Activated naive CD8-positive, alpha-beta T cell (primary cell): Measurements from ENCODE around the gene HPS6.

Source experiments
- H3K27ac Mint-ChIP-seq: one replicate; pipeline ENCODE4 v1.8.0; 2021; ENCODE audit warnings: mixed read lengths
- H3K27me3 Mint-ChIP-seq: one replicate; pipeline ENCODE4 v1.8.0; 2021; ENCODE audit warnings: mixed read lengths
- H3K36me3 Mint-ChIP-seq: one replicate; pipeline ENCODE4 v1.8.0; 2021; ENCODE audit warnings: mixed read lengths
- H3K4me1 Mint-ChIP-seq: one replicate; pipeline ENCODE4 v1.8.0; 2021; ENCODE audit warnings: low read depth, mixed read lengths
- H3K4me3 Mint-ChIP-seq: one replicate; pipeline ENCODE4 v1.8.0; 2021; ENCODE audit warnings: mild to moderate bottlenecking, mixed read lengths
- H3K9me3 Mint-ChIP-seq: one replicate; pipeline ENCODE4 v1.8.0; 2021; ENCODE audit warnings: low read depth, mixed read lengths

Gene HPS6

GRCh38 chr10:102102421-102102820 is 37.3 kb downstream of the HPS6 start:
- H3K4me1 Mint-ChIP-seq, result peaks cover 17% of the 10 kb centered on the region
- no peak overlapping the region for H3K4me3 Mint-ChIP-seq
- H3K27me3 Mint-ChIP-seq, result no peaks in the 10 kb centered on the region
- no peak overlapping the region for H3K27ac Mint-ChIP-seq
- peaks cover 11% of the 10 kb centered on the region for H3K36me3 Mint-ChIP-seq
- H3K9me3 Mint-ChIP-seq, result no peaks in the 10 kb centered on the region

- no peak overlapping the region for H3K4me3 Mint-ChIP-seq
- H3K27ac Mint-ChIP-seq, result no peak overlapping the region
- no peaks in the 10 kb centered on the region for H3K27me3 Mint-ChIP-seq
- no peaks in the 10 kb centered on the region for H3K9me3 Mint-ChIP-seq
- peaks cover 23% of the 10 kb centered on the region for H3K4me1 Mint-ChIP-seq
- peaks cover 4% of the 10 kb centered on the region for H3K36me3 Mint-ChIP-seq
These were observed 41.8 kb downstream of the HPS6 start for GRCh38 chr10:102106998-102107397.

GRCh38 chr10:102109166-102110116 is 44.3 kb downstream of the HPS6 start:
- Mint-ChIP-seq H3K4me1 (peaks cover 35% of the 10 kb centered on the region), H3K36me3 (peaks cover 4% of the 10 kb centered on the region), H3K9me3 (no peaks in the 10 kb centered on the region), H3K4me3 (no peak overlapping the region), H3K27me3 (no peaks in the 10 kb centered on the region), H3K27ac (peak overlapping the region; percentile 1)

GRCh38 chr10:102111276-102111675 is 46.1 kb downstream of the HPS6 start:
- Mint-ChIP-seq H3K27ac (no peak overlapping the region), H3K4me1 (peaks cover 36% of the 10 kb centered on the region), H3K9me3 (no peaks in the 10 kb centered on the region), H3K27me3 (no peaks in the 10 kb centered on the region), H3K36me3 (no peaks in the 10 kb centered on the region), H3K4me3 (no peak overlapping the region)

- no peaks in the 10 kb centered on the region for H3K36me3 Mint-ChIP-seq
- H3K4me3 Mint-ChIP-seq, result peak overlapping the region; percentile 83
- peak overlapping the region; percentile 55 for H3K27ac Mint-ChIP-seq
- peaks cover 44% of the 10 kb centered on the region for H3K4me1 Mint-ChIP-seq
- H3K27me3 Mint-ChIP-seq, result no peaks in the 10 kb centered on the region
- no peaks in the 10 kb centered on the region for H3K9me3 Mint-ChIP-seq
These were observed 47.2 kb downstream of the HPS6 start for GRCh38 chr10:102112210-102112817.

- H3K27ac Mint-ChIP-seq, result peak overlapping the region; percentile 85
- peak overlapping the region; percentile 83 for H3K4me3 Mint-ChIP-seq
- H3K4me1 Mint-ChIP-seq, result peaks cover 53% of the 10 kb centered on the region
- no peaks in the 10 kb centered on the region for H3K27me3 Mint-ChIP-seq
- no peaks in the 10 kb centered on the region for H3K9me3 Mint-ChIP-seq
- no peaks in the 10 kb centered on the region for H3K36me3 Mint-ChIP-seq
These were observed 48.3 kb downstream of the HPS6 start for GRCh38 chr10:102113261-102113955.

- Mint-ChIP-seq H3K4me3 (peak overlapping the region; percentile 91), H3K4me1 (peaks cover 60% of the 10 kb centered on the region), H3K27ac (peak overlapping the region; percentile 96), H3K36me3 (no peaks in the 10 kb centered on the region), H3K9me3 (no peaks in the 10 kb centered on the region), H3K27me3 (no peaks in the 10 kb centered on the region)
These were observed 49.1 kb downstream of the HPS6 start for GRCh38 chr10:102113956-102114857.

- no peaks in the 10 kb centered on the region for H3K36me3 Mint-ChIP-seq
- H3K4me3 Mint-ChIP-seq, result peak overlapping the region; percentile 91
- no peaks in the 10 kb centered on the region for H3K9me3 Mint-ChIP-seq
- H3K27me3 Mint-ChIP-seq, result no peaks in the 10 kb centered on the region
- peak overlapping the region; percentile 96 for H3K27ac Mint-ChIP-seq
- peaks cover 62% of the 10 kb centered on the region for H3K4me1 Mint-ChIP-seq
These were observed 49.9 kb downstream of the HPS6 start for GRCh38 chr10:102114861-102115618.

- Mint-ChIP-seq H3K9me3 (no peaks in the 10 kb centered on the region), H3K27me3 (no peaks in the 10 kb centered on the region), H3K4me3 (peak overlapping the region; percentile 91), H3K36me3 (no peaks in the 10 kb centered on the region), H3K27ac (peak overlapping the region; percentile 96), H3K4me1 (peaks cover 63% of the 10 kb centered on the region)
These were observed 50.6 kb downstream of the HPS6 start for GRCh38 chr10:102115775-102116174.

GRCh38 chr10:102116656-102117055 is 51.5 kb downstream of the HPS6 start:
- Mint-ChIP-seq H3K4me3 (peak overlapping the region; percentile 91), H3K27me3 (no peaks in the 10 kb centered on the region), H3K4me1 (peaks cover 67% of the 10 kb centered on the region), H3K27ac (peak overlapping the region; percentile 96), H3K36me3 (no peaks in the 10 kb centered on the region), H3K9me3 (no peaks in the 10 kb centered on the region)
